ACHN (cell line): Measurements from ENCODE around the gene ZNF609.
"Not testable (repeated sequence)": the region's sequence is repeated elsewhere in the genome, so short reads cannot be mapped to it uniquely, and the experiment has no call there.

ENCODE experiments used
- DNase-seq: peaks from one replicate; pipeline ENCODE4 v3.0.0-alpha.2; 2015
- in situ Hi-C: cut with HindIII; loops from 2 replicates; pipeline ENCODE4 v1.10.0; 2017; ENCODE audit warnings: low sequenced_read_pairs, low pct_ligation_motif_present, low pct_unique_long_range_greater_than_20kb

The ZNF609 gene

DNA sequence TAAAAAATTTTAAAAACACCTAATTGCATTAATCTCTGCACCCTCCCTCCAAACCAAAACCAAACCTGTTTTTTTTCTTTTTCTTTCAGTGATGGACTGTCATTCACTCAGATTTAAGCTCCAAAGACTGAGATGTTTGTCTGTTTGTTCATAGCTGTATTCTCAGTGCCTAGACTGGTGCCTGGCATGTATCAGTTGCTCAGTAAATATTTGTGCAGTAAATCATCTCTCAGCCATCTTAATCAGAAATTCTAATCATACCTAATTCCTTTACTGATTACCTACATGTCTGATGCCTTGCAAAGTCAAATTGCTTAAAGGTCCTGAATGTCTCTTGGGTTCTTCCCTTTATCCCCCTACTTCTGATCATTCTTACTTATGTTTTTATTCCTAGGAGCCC, 138.8 kb downstream of the ZNF609 start:
- in situ Hi-C loops, result no loop called here
- no peak for DNase-seq

DNA sequence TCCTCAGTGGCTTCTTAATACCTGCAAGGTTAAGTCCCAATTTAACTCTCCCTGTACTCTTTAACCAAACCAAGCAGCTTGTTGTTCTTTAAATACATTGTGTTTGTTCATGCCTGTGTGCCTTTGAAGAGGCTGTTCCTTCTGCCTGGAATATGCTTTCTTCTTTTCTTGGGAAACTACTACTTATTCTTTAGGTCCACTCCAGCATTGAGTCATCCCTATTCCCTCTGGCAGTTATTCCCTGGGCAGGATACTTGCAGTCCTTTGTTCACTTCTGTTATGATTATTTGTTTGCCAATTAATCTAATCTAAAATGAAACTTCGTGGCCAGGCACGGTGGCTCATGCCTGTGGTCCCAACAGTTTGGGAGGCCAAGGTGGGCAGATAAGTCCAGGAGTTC, 139.3 kb downstream of the ZNF609 start:
- in situ Hi-C loops, result no loop called here
- no peak for DNase-seq

DNA sequence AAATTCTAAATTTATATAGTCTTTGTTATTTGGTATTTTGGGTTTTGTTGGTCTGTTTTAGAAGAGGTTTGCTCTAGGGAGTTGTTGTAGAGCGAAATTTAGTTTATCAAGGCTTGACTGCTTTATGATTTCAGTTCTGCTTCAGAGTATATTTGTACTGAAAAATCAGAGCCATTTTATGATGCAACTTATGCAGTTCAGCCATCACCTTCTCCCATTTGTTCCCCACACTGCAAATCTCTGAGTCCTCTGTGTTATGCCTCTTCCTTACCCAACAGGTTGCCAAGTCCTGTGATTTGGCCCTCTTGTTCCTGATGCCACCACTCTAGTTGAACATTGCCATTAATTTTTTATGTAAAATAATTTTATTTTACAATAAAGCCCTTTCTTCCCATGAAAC, 140.4 kb downstream of the ZNF609 start:
- no peak for DNase-seq

DNA sequence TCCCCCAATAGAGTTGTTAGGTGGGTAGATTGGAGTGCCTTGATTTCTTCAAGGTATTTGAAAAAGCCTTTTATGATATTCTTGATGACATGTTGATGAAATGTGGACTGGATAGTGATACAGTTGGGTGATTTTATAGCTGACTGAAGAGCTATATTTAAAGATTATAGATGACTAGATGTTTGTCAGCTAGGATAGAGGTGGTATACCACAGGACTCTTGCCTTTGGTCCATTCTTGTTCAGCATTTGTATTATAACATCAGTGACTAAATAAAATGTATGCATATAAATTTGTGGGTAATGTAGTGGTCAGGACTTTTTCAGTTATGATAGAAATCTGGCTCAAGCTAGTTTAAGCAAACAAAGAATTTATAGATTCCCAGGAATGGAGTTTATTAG, 143.9 kb downstream of the ZNF609 start:
- in situ Hi-C loops, result no loop called here

More for the DNA sequence above, 140.4 kb downstream of the ZNF609 start:
- in situ Hi-C loops, result no loop called here

DNA sequence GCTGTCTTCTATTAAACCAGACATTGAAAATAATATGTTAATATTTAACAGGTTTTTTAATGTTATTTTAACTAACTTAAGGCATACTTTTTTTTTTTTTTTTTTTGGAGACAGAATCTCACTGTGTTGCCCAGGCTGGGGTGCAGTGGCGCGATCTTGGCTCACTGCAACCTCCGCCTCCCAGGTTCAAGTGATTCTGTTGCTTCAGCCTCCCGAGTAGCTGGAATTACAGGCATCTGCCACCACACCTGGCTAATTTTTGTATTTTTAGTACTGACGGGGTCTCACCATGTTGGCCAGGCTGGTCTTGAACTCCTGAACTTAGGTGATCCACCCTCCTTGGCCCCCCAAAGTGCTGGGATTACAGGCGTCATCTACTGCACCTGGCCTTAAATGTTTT, 147.0 kb downstream of the ZNF609 start:
- in situ Hi-C loops, DNase-seq: not testable (repeated sequence)

More for the DNA sequence above, 143.9 kb downstream of the ZNF609 start:
- DNase-seq, result no peak

DNA sequence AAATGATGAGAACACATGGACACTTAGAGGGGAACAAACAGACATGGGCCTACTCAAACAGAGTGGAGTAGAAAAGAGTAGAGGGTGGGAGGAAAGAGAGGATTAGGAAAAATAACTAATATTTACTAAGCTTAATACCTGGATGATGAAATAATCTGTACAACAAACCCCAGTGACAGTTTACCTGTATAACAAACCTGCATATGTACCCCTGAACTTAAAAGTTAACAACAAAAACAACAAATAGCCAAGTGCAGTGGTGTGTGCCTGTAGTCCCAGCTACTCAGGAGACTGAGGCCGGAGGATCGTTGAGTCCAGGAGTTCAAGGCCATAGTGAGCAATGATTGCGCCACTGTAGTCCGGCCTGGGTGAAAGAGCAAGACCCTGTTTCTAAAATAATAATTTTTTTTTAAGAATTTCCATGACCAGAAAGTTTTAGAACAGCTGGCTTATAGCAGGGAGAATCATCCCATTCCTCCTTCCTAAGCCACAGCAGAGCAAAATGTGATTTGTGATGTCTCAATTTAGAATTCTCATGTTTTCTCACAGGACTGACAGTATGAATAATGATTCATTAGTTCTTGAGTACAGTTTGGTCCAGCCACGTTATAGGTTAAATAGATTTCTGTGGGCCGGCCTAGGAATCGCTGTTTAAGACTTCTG, 150.0 kb downstream of the ZNF609 start:
- in situ Hi-C loops, result no loop called here
- DNase-seq, result no peak

DNA sequence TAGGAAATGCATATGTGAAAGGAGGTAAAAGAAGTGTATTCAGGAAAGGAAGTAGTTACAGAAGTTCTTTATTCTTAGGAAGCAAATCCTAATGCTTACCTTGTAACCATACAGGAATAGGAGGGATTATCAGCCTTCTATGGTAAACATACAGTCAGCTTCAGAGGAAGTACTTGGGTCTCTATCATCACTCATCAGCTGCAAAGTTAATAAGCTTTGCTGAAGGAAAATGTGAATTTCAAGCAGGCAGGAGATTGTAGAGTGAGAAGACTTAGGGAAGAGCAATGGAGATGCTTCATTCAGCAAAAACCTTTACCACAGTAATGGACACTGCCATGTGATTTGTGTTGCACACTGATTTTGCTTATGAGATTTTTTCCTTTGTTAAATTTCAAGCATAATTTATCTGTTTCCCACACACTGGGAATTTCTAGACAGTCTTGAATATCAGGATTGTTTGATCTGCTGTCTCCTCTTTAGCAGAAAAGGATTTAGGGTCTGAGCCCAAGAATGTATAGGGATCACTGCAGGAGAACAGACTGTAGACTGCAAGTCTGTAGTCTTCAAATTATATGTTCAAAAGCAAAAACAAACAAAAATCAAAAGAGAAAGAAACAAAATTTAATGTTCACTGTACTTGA, 150.8 kb downstream of the ZNF609 start:
- no peak for DNase-seq
- in situ Hi-C loops, result no loop called here

DNA sequence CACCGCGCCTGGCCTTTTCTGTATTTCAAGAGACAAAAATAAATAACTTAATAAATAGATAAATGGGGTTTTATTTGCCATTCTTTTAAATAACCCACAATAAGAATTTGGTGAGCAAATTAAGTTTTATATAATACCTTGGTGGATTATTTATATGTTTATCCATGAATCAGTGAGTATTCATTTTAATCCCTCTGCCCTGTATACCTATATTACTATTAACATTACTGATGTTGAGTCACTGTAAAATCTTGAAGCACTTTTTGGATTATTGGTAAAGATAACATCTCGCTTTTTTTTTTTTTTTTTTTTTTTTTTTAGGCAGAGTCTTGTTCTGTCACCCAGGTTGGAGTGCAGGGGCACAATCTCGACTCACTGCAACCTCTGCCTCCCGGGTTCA, 154.1 kb downstream of the ZNF609 start:
- in situ Hi-C loops, result no loop called here
- DNase-seq, result no peak

DNA sequence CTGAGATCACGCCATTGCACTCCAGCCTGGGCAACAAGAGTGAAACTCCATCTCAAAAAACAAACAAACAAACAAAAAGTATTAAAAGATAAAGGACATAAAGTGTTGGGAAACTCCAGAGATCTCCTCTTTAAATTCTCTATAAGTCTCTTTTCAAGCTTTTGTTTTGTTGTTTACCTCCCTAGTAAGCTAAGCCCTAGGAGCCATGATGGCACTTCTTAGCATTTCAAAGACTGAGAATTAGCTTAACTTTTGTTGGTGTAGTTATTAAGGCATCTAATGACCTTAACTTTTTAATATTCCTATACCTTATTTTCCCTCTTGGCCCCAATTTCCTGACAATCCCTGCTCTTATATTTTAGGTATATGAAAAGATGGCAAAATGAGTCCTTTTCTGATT, 157.3 kb downstream of the ZNF609 start:
- in situ Hi-C loops, result no loop called here
- DNase-seq, result no peak

DNA sequence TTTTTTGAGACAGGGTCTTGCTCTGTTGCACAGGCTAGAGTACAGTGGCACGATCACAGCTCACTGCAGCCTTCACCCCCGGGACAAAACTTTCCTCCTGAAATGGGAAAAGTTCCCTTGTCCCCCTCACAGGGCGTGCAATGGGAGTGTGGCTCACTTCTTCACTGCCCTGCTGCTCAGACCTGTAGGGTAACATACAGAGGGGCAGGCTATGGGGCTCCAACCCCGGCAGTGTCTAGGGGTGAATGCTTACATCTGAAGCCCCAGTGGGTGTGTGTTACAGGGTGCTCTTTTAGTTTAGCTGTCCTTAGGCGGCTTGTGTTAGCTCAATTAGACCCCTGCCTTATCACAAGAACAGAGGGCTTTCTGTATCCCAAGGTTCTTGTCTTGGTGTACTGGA, 157.8 kb downstream of the ZNF609 start:
- no peak for DNase-seq
- in situ Hi-C loops, result no loop called here

DNA sequence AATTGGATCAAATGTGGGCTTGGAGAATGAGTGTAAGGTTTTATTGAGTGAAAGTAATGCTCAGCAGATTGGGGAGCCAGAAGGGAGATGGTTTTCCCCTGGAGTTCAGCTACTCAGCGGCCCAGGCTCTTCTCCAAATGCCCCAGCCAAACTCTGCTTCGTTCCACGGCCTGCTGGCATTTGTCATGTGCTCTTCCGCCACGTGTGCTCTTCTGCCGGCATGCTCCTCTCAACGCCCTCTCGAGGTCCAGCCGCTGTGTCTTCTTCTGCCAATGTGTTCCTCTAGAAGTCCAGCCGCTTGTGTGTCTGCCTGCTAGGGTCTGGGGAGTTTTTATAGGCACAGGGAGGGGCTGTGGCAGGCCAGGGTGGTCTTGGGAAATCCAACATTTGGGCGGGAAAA, 158.2 kb downstream of the ZNF609 start:
- no peak for DNase-seq
- in situ Hi-C loops, result no loop called here

DNA sequence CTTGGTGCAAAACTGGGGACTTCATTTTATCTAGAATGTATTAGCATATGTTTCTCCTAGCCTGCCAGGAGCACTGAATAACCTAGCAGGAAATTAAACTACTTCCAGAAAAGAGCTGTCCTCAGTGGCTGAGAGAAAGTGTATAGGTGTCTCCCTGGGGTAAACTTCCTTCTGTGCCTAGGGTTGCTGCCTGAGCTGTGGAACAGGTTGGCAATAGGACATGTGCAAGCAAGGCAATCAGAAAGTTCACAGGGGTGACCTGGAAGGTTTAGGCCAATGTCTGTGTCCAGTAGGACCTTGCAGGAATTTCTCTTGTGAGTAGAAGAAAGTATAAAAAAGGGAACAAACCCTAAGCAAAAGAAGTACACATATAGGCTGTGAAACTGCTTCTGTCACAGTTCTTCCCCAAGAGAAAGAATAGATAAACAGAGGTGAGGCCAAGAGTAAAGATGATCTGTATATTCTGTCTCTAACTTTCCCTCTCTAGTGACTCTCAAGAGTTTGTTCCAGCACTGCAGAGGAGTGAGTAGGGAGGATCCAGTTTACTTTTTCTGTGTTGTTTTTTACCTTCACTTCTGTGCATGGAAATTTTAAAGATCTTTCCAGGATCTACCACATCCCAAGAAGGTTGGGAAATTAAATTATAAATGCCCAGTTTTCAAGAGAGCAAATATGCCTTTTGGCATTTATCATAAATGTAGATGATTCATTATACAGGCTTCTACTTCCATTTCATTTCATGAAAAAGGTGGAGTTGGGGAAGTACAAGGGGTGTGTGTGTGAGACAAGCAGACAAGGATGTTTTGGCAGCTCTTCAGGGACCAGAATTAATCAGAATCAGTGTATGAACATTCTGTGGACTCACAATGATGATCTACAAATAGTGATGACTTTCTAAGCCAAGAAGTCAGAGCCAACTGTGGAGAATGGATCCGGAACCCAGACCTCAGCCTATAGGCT, 159.8 kb downstream of the ZNF609 start:
- in situ Hi-C loops, result no loop called here
- no peak for DNase-seq

DNA sequence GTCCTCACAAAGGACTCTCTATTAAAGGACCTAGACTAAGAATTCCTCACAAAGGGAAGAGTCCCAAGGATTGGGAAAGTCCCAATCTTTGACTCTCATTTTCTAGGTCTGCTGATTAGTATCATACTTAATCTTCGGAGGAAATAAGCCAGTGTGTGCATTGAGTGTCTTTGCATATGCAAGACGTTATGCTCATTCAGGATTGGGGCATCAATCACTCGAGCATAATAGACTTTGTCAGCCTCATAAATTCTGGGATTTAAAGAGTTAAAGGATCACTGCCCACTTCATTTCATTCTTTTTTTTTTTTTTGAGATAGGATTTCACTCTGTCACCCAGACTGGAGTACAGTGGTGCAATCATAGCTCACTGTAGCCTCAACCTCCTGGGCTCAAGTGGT, 160.7 kb downstream of the ZNF609 start:
- in situ Hi-C loops, result no loop called here
- no peak for DNase-seq

DNA sequence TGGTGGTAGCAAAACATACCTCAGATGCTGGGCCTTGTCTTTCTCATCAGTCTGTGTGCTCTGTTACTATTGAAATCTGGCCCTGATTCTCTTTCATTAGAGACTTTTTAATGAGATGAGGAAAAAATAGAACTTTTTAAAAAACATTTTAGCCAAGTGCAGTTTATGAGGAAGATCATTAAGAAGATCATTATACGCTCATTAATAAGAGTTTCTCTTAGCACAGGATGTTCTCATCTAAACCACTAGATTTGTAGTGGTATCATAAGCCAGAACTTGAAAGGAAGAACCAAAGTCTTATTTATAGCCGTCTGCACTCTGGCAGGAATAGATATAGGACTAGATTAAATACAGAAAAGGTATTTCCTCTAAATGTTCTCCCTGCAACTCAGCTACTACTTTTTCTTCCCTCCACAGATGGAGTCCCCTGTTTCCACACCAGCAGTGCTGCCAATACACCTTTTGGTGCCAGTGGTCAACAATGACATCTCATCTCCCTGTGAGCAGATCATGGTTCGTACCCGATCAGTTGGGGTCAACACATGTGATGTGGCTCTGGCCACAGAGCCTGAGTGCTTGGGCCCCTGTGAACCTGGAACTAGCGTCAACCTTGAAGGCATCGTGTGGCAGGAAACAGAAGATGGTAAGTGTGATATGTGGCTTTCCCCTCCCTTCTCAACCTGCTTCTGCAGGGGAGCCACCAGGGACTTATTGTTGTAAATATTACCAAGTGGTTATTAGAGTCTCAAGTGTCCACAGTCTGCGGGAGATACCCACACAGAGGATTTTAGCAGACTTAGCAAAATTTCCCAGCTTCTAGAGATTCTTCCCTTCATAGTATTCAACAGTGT, 162.3 kb downstream of the ZNF609 start:
- in situ Hi-C loops, result no loop called here
- DNase-seq, result no peak

DNA sequence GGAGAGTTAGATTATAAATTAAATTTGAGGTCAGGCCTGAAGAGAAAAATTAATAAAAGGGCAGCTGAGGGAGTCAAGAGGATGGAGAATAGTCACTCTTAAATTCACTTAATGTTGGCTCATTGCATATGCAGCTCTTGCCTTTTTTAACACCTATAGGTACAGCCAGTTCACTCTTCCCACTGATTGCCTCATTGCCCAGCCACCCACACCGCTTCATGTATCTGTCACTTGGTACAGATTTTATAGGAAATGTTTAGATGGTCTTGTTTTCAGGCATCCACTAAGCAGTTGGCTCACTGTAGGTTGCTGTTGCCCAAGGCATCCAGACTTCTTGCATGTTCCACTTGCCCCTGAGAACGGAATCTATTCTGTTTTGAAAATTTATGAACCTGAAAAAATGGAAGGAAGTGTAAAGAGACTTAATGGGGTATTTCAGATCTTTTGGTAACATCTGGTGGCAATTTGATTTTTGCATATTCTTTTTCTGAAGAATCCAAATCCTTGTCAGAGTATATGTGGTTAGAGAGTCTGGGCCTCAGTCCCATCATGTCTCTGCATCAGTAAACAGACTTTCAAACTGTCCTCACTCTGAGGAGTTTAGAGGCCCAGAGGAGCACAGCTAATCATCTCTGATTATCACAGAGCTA, 163.1 kb downstream of the ZNF609 start:
- in situ Hi-C loops, result no loop called here
- no peak for DNase-seq

DNA sequence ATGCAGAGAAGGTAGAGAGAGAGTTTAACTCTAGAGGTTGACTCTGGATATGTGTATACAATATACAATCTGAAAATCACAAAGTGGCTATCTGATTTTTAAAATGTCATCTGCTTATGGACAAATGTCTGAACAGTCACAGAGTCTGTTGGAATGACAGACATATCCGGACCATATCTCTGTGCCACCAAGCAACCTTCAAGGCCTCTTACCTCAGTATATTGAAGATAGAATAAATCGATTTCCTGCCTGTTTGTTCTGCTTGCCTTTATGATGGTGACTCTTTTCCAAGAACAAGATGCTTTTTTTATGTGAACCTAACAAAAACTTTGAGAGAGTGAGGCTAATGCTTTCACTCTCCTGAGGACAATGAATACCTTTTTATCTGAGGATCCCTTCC, 163.9 kb downstream of the ZNF609 start:
- no peak for DNase-seq
- in situ Hi-C loops, result no loop called here

DNA sequence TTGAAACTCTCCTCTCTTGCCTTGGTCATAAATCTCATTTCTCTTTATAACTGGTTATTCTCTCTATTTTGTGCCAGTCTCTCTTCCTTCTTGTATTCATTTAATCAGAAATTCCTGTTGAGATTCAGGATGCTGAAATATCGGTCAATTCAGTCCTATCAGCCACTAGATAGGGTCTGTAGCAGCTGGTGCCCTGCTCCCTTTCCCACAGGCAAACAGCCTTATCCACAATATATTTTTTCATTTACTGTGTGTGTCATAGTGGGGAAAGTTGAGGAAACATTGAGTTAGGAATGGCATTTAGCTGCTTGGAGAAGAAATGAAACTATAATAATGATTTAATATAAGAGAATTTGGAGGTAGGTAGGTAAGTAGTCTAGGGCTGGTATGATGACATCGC, 168.7 kb downstream of the ZNF609 start:
- no peak for DNase-seq

DNA sequence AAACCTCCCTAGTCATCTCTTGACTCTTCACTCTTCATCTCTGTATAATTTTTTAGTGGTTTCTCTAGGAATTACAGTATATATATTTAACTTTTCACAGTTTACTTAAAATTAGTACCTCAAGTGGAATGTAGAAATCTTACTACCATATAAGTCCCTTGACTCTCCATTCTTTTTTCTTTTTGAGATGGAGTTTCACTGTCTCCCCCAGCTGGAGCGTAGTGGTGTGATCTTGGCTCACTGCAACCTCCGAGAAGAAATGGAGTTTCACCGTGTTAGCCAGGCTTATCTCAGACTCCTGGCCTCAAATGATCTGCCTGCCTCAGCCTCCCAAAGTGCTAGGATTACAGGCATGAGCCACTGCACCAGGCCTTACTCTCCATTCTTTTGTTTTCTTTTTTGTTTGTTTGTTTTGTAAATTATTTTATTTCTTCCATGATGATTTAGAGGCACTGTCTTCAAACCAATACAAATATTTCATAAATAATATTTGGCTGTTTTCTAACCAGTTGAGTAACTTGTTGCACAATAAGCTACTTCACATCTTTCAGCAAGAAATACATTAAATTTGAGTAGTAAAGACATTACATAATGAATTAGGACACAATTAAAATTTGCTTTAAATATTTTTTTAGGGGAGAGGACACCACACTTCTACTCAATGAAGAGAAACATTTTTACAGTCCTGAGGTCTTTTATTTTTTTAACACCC, 170.2 kb downstream of the ZNF609 start:
- in situ Hi-C loops, result no loop called here
- no peak for DNase-seq

More for the DNA sequence above, 168.7 kb downstream of the ZNF609 start:
- in situ Hi-C loops, result no loop called here
